GM19351 (cell line): ENCODE results near the gene ATP6V1B1.

Source experiments
- ATAC-seq: cut with Tn5 transposase; IDR thresholded peaks from one replicate; pipeline ENCODE4 v1.9.1; 2021; ENCODE audit warnings: mild to moderate bottlenecking, moderate library complexity; ENCODE audit not compliant: unreplicated experiment

Gene ATP6V1B1

GRCh38 chr2:70964596-70965386, 29.1 kb downstream of the ATP6V1B1 start:
- peak; percentile 82 for ATAC-seq

- no peak for ATAC-seq
These were observed 29.8 kb downstream of the ATP6V1B1 start for GRCh38 chr2:70965506-70965905.

GRCh38 chr2:70966681-70967080, 31.0 kb downstream of the ATP6V1B1 start:
- ATAC-seq = no peak

- no peak for ATAC-seq
These were observed 31.5 kb downstream of the ATP6V1B1 start for GRCh38 chr2:70967189-70967588.

GRCh38 chr2:70974592-70974991, 38.9 kb downstream of the ATP6V1B1 start:
- no peak for ATAC-seq

GRCh38 chr2:70975237-70975636, 39.5 kb downstream of the ATP6V1B1 start:
- ATAC-seq = no peak

GRCh38 chr2:70977605-70978205, 42.0 kb downstream of the ATP6V1B1 start:
- no peak for ATAC-seq

GRCh38 chr2:70978341-70979179, 42.9 kb downstream of the ATP6V1B1 start, which contains the start of gene ANKRD53:
ANKRD53 (plus strand) TSS chr2:70978630; CDS start chr2:70978646, 16 bp downstream.
- no peak for ATAC-seq

- no peak for ATAC-seq
These were observed 43.4 kb downstream of the ATP6V1B1 start for GRCh38 chr2:70979180-70979488.

- ATAC-seq = no peak
These were observed 43.9 kb downstream of the ATP6V1B1 start for GRCh38 chr2:70979626-70980025.

- no peak for ATAC-seq
These were observed 45.7 kb downstream of the ATP6V1B1 start for GRCh38 chr2:70981421-70981820.

- ATAC-seq = no peak
These were observed 46.4 kb downstream of the ATP6V1B1 start for GRCh38 chr2:70981866-70982810.

- no peak for ATAC-seq
These were observed 47.3 kb downstream of the ATP6V1B1 start for GRCh38 chr2:70982971-70983370.

GRCh38 chr2:70983506-70984227, 48.0 kb downstream of the ATP6V1B1 start:
- ATAC-seq = no peak

GRCh38 chr2:70984228-70984575, 48.5 kb downstream of the ATP6V1B1 start:
- ATAC-seq = no peak

GRCh38 chr2:70984576-70985282, 49.0 kb downstream of the ATP6V1B1 start:
- ATAC-seq = peak; percentile 98

- no peak for ATAC-seq
These were observed 49.6 kb downstream of the ATP6V1B1 start for GRCh38 chr2:70985283-70985688.

- ATAC-seq = no peak
These were observed 50.3 kb downstream of the ATP6V1B1 start for GRCh38 chr2:70985956-70986355.

GRCh38 chr2:70986499-70987189, 50.9 kb downstream of the ATP6V1B1 start:
- ATAC-seq = no peak
